SKM-1 treated with dmso at 0.1 percent for 144 hours (cell line): ENCODE results near the gene PAX8.
A peak's percentile ranks its signal among the peaks of the same experiment; 100 is the strongest.

Experiments
- DNase-seq: peaks from one replicate; lab custom pipeline; 2025; ENCODE audit not compliant: unreplicated experiment; lab: John Stamatoyannopoulos, UW

PAX8 gene

GRCh38 chr2:113186433-113186796, 92.3 kb downstream of the PAX8 start:
- DNase-seq, result no peak

- no peak for DNase-seq
Measured at GRCh38 chr2:113185664-113186432, 92.9 kb downstream of the PAX8 start.

- no peak for DNase-seq
Measured at GRCh38 chr2:113184531-113185230, 94.0 kb downstream of the PAX8 start.

- DNase-seq, result no peak
Measured at GRCh38 chr2:113183703-113184102, 95.0 kb downstream of the PAX8 start.

GRCh38 chr2:113183264-113183663, 95.5 kb downstream of the PAX8 start:
- DNase-seq, result no peak

- no peak for DNase-seq
Measured at GRCh38 chr2:113182471-113183260, 96.1 kb downstream of the PAX8 start.

GRCh38 chr2:113181258-113182051, 97.3 kb downstream of the PAX8 start:
- no peak for DNase-seq

GRCh38 chr2:113180131-113180946, 98.4 kb downstream of the PAX8 start:
- no peak for DNase-seq

GRCh38 chr2:113179446-113180045, 99.2 kb downstream of the PAX8 start:
- no peak for DNase-seq

- no peak for DNase-seq
Measured at GRCh38 chr2:113178891-113179290, 99.8 kb downstream of the PAX8 start.

- no peak for DNase-seq
Measured at GRCh38 chr2:113178069-113178746, 100.5 kb downstream of the PAX8 start.

GRCh38 chr2:113176696-113177355, 101.9 kb downstream of the PAX8 start:
- DNase-seq, result no peak

GRCh38 chr2:113175736-113176695, 102.7 kb downstream of the PAX8 start:
- DNase-seq, result no peak

- DNase-seq, result no peak
Measured at GRCh38 chr2:113175042-113175628, 103.6 kb downstream of the PAX8 start.

GRCh38 chr2:113174376-113174750, 104.4 kb downstream of the PAX8 start:
- no peak for DNase-seq

- peak; percentile 94 for DNase-seq
Measured at GRCh38 chr2:113173542-113174375, 105.0 kb downstream of the PAX8 start, which contains the start of gene PSD4. Gene PSD4 (plus strand): TSS chr2:113173971. CDS start chr2:113182457, 8,486 bp downstream.
